ENCODE data around the gene TAP2.
A peak's percentile ranks its signal among the peaks of the same experiment; 100 is the strongest.

The TAP2 gene

DNA sequence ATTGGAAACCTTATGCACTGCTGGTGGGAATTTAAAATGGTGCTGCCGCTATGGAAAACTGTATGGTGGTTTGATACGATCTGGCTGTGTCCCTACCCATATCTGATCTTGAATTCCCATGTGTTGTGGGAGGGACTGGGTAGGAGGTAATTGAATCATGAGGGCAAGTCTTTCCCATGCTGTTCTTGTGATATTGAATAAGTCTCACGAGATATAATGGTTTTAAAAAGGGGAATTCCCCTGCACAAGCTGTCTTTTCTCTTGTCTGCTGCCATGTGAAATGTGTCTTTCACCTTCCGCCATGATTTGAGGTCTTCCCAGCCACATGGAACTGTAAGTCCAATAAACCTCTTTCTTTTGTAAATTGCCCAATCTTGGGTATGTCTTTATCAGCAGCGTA, 4.9 kb downstream of the TAP2 start:
- no peak for TF ChIP-seq CTCF (IDR thresholded peaks at IDR 0.05; ENCODE audit: borderline replicate concordance, insufficient read depth, low read depth, low read length)

GRCh38 chr6:32832535-32832934, 6.0 kb downstream of the TAP2 start:
- no peak overlapping the region for H3K4me3 ChIP-seq (ENCODE audit: low read depth, low read length)
- TF ChIP-seq CTCF (IDR thresholded peaks at IDR 0.05; ENCODE audit: borderline replicate concordance, insufficient read depth, low read depth, low read length): no peak

More for the DNA sequence above, 4.9 kb downstream of the TAP2 start:
- no peak overlapping the region for H3K4me3 ChIP-seq (ENCODE audit: low read depth, low read length)

- no peak for TF ChIP-seq CTCF (IDR thresholded peaks at IDR 0.05; ENCODE audit: borderline replicate concordance, insufficient read depth, low read depth, low read length)
Measured at GRCh38 chr6:32830936-32831335, 7.6 kb downstream of the TAP2 start.

DNA sequence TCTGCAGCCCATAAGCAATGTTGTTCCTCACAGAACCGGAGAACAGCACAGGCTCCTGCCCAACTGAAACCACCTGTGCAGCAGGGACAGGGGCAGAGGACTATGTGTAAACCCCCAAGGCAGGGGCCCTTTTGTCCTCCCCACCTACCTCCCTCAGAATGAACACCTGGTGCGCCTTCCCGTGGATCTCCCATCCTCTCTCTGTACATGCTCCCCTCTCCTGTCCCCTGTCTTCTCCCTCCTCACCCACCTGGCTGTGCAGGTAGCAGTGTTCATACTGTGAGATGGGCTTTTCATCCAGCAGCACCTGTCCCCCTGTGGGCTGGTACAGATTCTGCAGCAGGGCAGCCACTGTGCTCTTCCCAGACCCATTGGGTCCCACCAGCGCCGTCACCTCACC, 8.5 kb downstream of the TAP2 start:
- no peak for TF ChIP-seq CTCF (IDR thresholded peaks at IDR 0.05; ENCODE audit: borderline replicate concordance, insufficient read depth, low read depth, low read length)
- H3K4me3 ChIP-seq (ENCODE audit: low read depth, low read length): no peak overlapping the region

More at GRCh38 chr6:32830936-32831335, 7.6 kb downstream of the TAP2 start:
- H3K4me3 ChIP-seq (ENCODE audit: low read depth, low read length): no peak overlapping the region

GRCh38 chr6:32829495-32829894, 9.0 kb downstream of the TAP2 start:
- no peak for TF ChIP-seq CTCF (IDR thresholded peaks at IDR 0.05; ENCODE audit: borderline replicate concordance, insufficient read depth, low read depth, low read length)

DNA sequence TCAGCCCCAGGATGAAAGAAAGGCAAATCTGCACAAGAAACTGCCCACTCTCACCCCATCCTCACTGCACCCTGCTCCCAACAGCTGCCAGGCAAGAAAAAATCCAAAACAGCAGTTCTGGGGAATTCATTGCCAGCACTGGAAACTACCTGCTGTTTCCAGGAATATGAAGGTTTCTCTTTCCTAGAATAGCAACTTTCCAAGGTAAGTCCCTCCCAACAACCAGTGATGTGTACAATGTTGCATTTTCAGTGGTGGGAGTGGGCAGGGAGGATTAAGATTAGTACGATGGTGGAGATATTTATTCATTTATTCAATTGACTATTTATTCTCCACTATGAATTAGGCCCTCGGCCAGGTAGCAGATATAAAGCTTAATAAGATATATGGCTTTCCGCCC, 11.5 kb downstream of the TAP2 start:
- no peak for TF ChIP-seq CTCF (IDR thresholded peaks at IDR 0.05; ENCODE audit: borderline replicate concordance, insufficient read depth, low read depth, low read length)

More at GRCh38 chr6:32829495-32829894, 9.0 kb downstream of the TAP2 start:
- no peak overlapping the region for H3K4me3 ChIP-seq (ENCODE audit: low read depth, low read length)

GRCh38 chr6:32825966-32826365, 12.6 kb downstream of the TAP2 start:
- H3K4me3 ChIP-seq (ENCODE audit: low read depth, low read length): no peak overlapping the region
- TF ChIP-seq CTCF (IDR thresholded peaks at IDR 0.05; ENCODE audit: borderline replicate concordance, insufficient read depth, low read depth, low read length): 0 out of 2 replicates have a peak, but pooled peaks have one; percentile 13

More for the DNA sequence above, 11.5 kb downstream of the TAP2 start:
- no peak overlapping the region for H3K4me3 ChIP-seq (ENCODE audit: low read depth, low read length)

Data from GM12875 (cell line).